Measurements from ENCODE around the gene LRP4. TPM values are rescaled to one million over a fixed set of nuclear protein-coding genes. Genes with fewer than 3 reads are reported as not detected.

Gene LRP4
- polyA plus RNA-seq, 3 donors = not detected

DNA sequence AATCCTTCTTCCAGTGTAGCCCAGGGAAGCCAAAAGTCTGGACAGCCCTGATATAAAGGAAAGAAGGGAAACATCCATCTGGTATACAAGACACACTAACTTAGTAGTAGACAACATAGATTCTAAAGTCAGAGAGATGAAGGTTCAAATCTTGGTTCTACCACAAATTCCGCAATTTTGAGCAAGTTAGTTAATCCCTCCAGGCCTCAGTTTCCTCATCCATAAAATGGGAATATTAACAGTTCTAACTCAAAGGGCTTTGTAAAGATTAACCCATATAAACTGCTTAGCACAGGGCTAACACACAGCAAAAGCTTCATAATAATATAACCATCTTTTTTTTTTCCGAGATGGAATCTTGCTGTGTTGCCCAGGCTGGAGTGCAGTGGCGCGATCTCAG is 10.7 kb downstream of the LRP4 start:
- H4K20me1 ChIP-seq (ENCODE audit: insufficient read depth, low read length) = no peaks in the 10 kb centered on the region
- H3K9me3 ChIP-seq (replicated peaks in 1 of 2; ENCODE audit: control insufficient read depth in 1 of 2, insufficient read depth in 1 of 2, low read length in 2 of 2) = no peaks in the 10 kb centered on the region
- TF ChIP-seq, protein P1, sequence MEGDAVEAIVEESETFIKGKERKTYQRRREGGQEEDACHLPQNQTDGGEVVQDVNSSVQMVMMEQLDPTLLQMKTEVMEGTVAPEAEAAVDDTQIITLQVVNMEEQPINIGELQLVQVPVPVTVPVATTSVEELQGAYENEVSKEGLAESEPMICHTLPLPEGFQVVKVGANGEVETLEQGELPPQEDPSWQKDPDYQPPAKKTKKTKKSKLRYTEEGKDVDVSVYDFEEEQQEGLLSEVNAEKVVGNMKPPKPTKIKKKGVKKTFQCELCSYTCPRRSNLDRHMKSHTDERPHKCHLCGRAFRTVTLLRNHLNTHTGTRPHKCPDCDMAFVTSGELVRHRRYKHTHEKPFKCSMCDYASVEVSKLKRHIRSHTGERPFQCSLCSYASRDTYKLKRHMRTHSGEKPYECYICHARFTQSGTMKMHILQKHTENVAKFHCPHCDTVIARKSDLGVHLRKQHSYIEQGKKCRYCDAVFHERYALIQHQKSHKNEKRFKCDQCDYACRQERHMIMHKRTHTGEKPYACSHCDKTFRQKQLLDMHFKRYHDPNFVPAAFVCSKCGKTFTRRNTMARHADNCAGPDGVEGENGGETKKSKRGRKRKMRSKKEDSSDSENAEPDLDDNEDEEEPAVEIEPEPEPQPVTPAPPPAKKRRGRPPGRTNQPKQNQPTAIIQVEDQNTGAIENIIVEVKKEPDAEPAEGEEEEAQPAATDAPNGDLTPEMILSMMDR (IDR thresholded peaks at IDR 0.05) = no peak
- no peak overlapping the region for H3K4me3 Mint-ChIP-seq
- intact Hi-C loops (cut with micrococcal nuclease) = no loop called here
- no peak overlapping the region for H3K27ac Mint-ChIP-seq
- H3K4me3 ChIP-seq (replicated peaks in 1 of 3; ENCODE audit: low read depth in 2 of 3, low read length in 3 of 3) = no peak overlapping the region
- H3K79me2 ChIP-seq (ENCODE audit: insufficient read depth, low read length) = no peaks in the 10 kb centered on the region
- no peak overlapping the region for H2AFZ ChIP-seq (ENCODE audit: insufficient read depth, low read depth, low read length, poor library complexity, severe bottlenecking)
- H3K27ac ChIP-seq (ENCODE audit: low read depth in 1 of 2, low read length in 2 of 2) = no peak overlapping the region
- no peak overlapping the region for H3K4me2 ChIP-seq (replicated peaks; ENCODE audit: extremely low read depth, low read length, poor library complexity, severe bottlenecking)
- H3K27me3 Mint-ChIP-seq (ENCODE audit: low read depth in 3 of 3) = peaks cover 6 to 21% (median 13%) of the 10 kb centered on the region in 3 donors
- no peaks in the 10 kb centered on the region for H3K36me3 Mint-ChIP-seq
- no peaks in the 10 kb centered on the region for H3K36me3 ChIP-seq (replicated peaks in 1 of 2; ENCODE audit: control insufficient read depth in 1 of 2, insufficient read depth in 2 of 2, low read length in 2 of 2)
- no peak for DNase-seq
- no peaks in the 10 kb centered on the region for H3K4me1 ChIP-seq (ENCODE audit: control insufficient read depth in 1 of 2, insufficient read depth in 2 of 2, low read length in 2 of 2)
- no peaks in the 10 kb centered on the region for H3K9me3 Mint-ChIP-seq
- 100% methylated on average over 4 of the region's 4 CpGs for WGBS (ENCODE audit: insufficient coverage)
- H3K4me1 Mint-ChIP-seq = peaks cover 6% of the 10 kb centered on the region
- peaks cover 0 to 7% of the 10 kb centered on the region in 2 donors for H3K27me3 ChIP-seq (ENCODE audit: control insufficient read depth in 2 of 2, insufficient read depth in 2 of 2, low read length in 2 of 2)
- H3K9ac ChIP-seq (ENCODE audit: insufficient read depth, low read length, poor library complexity, severe bottlenecking) = no peak overlapping the region

DNA sequence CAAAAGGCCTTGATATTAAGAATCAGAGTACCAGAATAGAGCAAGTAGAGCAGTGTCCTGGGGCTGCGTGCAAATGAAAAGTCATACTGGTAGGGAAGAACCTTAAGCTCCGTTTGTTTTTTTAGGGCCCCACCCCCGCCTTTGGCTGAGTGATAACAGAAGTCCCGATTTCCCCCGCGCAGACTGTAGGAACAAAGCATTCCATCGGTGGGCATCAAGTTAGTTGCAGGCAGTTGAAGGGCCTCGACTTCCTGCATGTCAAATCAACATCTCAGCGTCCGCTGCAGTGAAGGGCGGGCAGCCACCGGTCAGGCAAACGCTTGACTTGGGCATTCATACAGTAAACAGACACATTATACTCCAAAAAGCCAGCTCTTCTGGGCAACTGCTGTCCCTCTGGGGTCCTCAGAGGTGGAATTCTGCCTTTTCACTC is 11.7 kb downstream of the LRP4 start:
- peaks cover 5% of the 10 kb centered on the region for H3K4me1 Mint-ChIP-seq
- Histone ChIP-seq H3K79me2 (ENCODE audit: insufficient read depth, low read length) (no peaks in the 10 kb centered on the region), H3K4me2 (replicated peaks; ENCODE audit: extremely low read depth, low read length, poor library complexity, severe bottlenecking) (no peak overlapping the region), H3K4me3 (replicated peaks in 1 of 3; ENCODE audit: low read depth in 2 of 3, low read length in 3 of 3) (no peak overlapping the region), H2AFZ (ENCODE audit: insufficient read depth, low read depth, low read length, poor library complexity, severe bottlenecking) (peak overlapping the region; percentile 14), H3K27me3 (ENCODE audit: control insufficient read depth in 2 of 2, insufficient read depth in 2 of 2, low read length in 2 of 2) (peaks cover 0 to 3% of the 10 kb centered on the region in 2 donors), H3K9ac (ENCODE audit: insufficient read depth, low read length, poor library complexity, severe bottlenecking) (no peak overlapping the region), H4K20me1 (ENCODE audit: insufficient read depth, low read length) (no peaks in the 10 kb centered on the region), H3K4me1 (ENCODE audit: control insufficient read depth in 1 of 2, insufficient read depth in 2 of 2, low read length in 2 of 2) (no peaks in the 10 kb centered on the region), H3K36me3 (replicated peaks in 1 of 2; ENCODE audit: control insufficient read depth in 1 of 2, insufficient read depth in 2 of 2, low read length in 2 of 2) (no peaks in the 10 kb centered on the region), H3K9me3 (replicated peaks in 1 of 2; ENCODE audit: control insufficient read depth in 1 of 2, insufficient read depth in 1 of 2, low read length in 2 of 2) (no peaks in the 10 kb centered on the region), H3K27ac (ENCODE audit: low read depth in 1 of 2, low read length in 2 of 2) (no peak overlapping the region)
- 29% methylated on average over 9 of the region's 13 CpGs for WGBS (ENCODE audit: insufficient coverage)
- no peaks in the 10 kb centered on the region for H3K9me3 Mint-ChIP-seq
- H3K4me3 Mint-ChIP-seq = peak overlapping the region in 1 of 2 donors; percentile 54
- TF ChIP-seq, protein P1 (IDR thresholded peaks at IDR 0.05) = no peak
- H3K27me3 Mint-ChIP-seq (ENCODE audit: low read depth in 3 of 3) = peaks cover 2 to 11% (median 10%) of the 10 kb centered on the region in 3 donors
- intact Hi-C loops (cut with micrococcal nuclease) = no loop called here
- no peaks in the 10 kb centered on the region for H3K36me3 Mint-ChIP-seq
- DNase-seq = no peak
- H3K27ac Mint-ChIP-seq = peak overlapping the region in 1 of 7 donors; percentile 30

Data from CD14-positive monocyte (primary cell).